Pulmonary artery endothelial cell (primary cell): ENCODE measurements around the gene FAM163A. TPM values are rescaled to one million over a fixed set of nuclear protein-coding genes. Genes with fewer than 3 reads are reported as not detected.
"Not testable (repeated sequence)": the region's sequence is repeated elsewhere in the genome, so short reads cannot be mapped to it uniquely, and the experiment has no call there.

Experiments
- DNase-seq: peaks from one replicate; pipeline ENCODE4 v3.0.0-alpha.2; 2011; ENCODE audit warnings: low read depth, low spot score
- total RNA-seq: library from RNA; depleted of rRNA; stranded (reverse); fragments of >200 nt; gene quantifications from 2 replicates; pipeline ENCODE4 v1.2.3, GENCODE V29; 2014

FAM163A gene
- total RNA-seq, 1 donor from 2014 or later, result 0.07 TPM

GRCh38 chr1:179848233-179848632, 105.1 kb downstream of the FAM163A start:
- DNase-seq, result no peak

DNA sequence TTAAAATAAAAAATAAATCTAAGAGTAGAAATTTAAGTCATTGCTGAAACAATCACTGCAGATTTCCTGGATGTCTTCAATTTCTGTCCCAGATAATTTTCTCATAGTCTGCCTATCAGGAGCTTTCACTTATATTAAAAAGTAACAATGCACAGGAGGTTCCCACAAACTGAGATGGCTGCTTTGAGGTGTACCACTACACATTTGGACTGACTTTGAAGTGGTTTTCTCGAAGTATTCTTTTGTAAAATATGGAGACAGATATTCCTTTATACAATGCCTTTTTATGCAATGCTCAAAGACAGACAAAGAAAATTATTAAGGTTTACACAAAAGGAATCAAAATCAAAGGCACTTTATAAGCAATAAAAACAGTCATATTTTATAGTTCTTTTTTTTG, 110.0 kb downstream of the FAM163A start:
- DNase-seq, result no peak

DNA sequence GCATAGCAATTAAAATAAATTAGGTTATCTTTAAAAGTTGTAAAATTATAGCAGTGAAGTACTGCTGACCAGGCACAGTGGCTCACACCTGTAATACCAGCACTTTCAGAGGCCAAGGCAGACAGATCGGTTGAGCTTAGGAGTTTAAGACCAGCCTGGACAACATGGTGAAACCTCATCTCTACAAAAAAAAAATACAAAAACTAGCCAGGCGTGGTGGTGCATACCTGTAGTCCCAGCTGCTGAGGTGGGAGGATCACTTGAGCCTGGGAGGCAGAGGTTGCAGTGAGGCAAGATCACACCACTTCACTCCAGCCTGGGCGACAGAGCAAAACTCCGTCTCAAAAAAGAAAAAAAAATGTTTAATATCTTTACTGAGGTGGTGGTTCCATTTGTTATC, 112.7 kb downstream of the FAM163A start:
- DNase-seq, result not testable (repeated sequence)

GRCh38 chr1:179856296-179856695, 113.2 kb downstream of the FAM163A start:
- DNase-seq, result no peak

GRCh38 chr1:179857009-179857408, 113.9 kb downstream of the FAM163A start:
- DNase-seq, result no peak

DNA sequence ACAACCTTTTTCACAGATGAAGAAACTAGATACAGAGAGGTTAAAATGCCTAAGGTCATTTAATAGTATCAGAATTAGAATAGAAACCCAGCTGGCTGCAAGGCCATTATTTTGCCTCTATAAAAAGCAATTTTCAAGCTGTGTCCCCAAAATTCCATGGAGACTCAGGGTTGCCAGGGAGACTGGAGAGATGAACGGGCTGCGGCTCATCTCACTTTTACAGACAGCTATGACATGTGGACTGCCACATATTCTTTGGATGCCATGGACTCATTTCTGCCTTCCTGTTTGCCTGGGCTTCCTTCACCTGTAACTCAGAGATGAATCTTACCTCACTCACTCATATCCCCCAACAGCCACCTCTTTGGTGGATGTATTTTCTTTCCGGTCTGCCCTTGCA, 117.6 kb downstream of the FAM163A start:
- DNase-seq, result no peak

DNA sequence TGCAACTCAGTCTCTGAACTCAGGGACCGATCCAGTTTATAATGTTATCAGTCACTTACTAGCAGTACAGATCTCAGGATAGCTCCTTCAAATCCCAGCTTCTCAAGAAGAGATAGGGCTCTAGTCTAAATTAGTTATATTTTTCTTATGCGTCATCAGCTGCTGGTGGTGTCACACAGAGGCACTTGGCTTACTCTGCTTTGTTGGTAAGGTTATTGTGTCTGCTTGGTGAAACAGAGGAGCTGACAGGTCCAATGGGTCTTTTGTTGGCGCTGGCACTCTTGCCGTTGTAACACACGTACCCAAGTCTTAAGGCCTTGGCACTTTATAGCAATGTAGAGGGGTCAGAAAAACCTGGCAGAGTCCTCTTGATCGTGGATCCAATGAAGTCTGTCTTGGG, 122.3 kb downstream of the FAM163A start:
- no peak for DNase-seq

Other genes starting within 250 kb of the FAM163A start
- not detected in 2 replicates for gene NPHS2, start 167.3 kb upstream of the FAM163A start, total RNA-seq
- not detected in 2 replicates for gene TDRD5, start 151.5 kb upstream of the FAM163A start, total RNA-seq
- 76.8 and 133 TPM in 2 replicates for gene TOR1AIP2, start 134.5 kb downstream of the FAM163A start, total RNA-seq
- 24.5 and 37.9 TPM in 2 replicates for gene TOR1AIP1, start 139.0 kb downstream of the FAM163A start, total RNA-seq
- 40.6 and 60.0 TPM in 2 replicates for gene CEP350, start 211.5 kb downstream of the FAM163A start, total RNA-seq